Heart left ventricle (tissue), 16 donors: ENCODE data around the gene C10orf88. TPM values are rescaled to one million over a fixed set of nuclear protein-coding genes. Genes with fewer than 3 reads are reported as not detected.

Source experiments
- ATAC-seq, 4 donors: fragments of 200-7000 bp; cut with Tn5 transposase; one replicate each; pipeline ENCODE4 v1.9.1; 2020 to 2022; ENCODE audit warnings: moderate library complexity in 4 of 4, mild to moderate bottlenecking in 3 of 4, moderate number of reproducible peaks in 1 of 4
- DNase-seq, 5 donors: peaks; one replicate each; pipeline ENCODE4 v3.0.0-alpha.2; 2020
- H3K27ac ChIP-seq, 12 donors: fragments of 200-600 bp; sonication (generic) in 4 of 12; one replicate each; pipeline versions ENCODE4 v1.5.0 to v1.8.0; 2016 to 2022; ENCODE audit warnings: mild to moderate bottlenecking in 2 of 12
- H3K27me3 ChIP-seq, 9 donors: fragments of 200-600 bp; sonication (generic) in 2 of 9; one replicate each; pipeline versions ENCODE4 v1.5.1 to v1.8.0; 2016 to 2022; ENCODE audit warnings: mild to moderate bottlenecking in 3 of 9
- H3K36me3 ChIP-seq, 9 donors: fragments of 200-600 bp; sonication (generic) in 2 of 9; one replicate each; pipeline versions ENCODE4 v1.5.0 to v1.8.0; 2018 to 2022; ENCODE audit warnings: mild to moderate bottlenecking in 2 of 9
- H3K4me1 ChIP-seq, 12 donors: fragments of 200-600 bp; sonication (generic) in 4 of 12; one replicate each; pipeline versions ENCODE4 v1.5.0 to v1.8.0; 2016 to 2022; ENCODE audit warnings: mild to moderate bottlenecking in 3 of 12
- H3K4me3 ChIP-seq, 12 donors: fragments of 200-600 bp; sonication (generic) in 4 of 12; one replicate each; pipeline versions ENCODE4 v1.5.0 to v1.8.0; 2017 to 2022; ENCODE audit warnings: mild to moderate bottlenecking in 9 of 12, moderate library complexity in 4 of 12
- H3K9me3 ChIP-seq, 12 donors: fragments of 200-600 bp; sonication (generic) in 4 of 12; one replicate each; pipeline versions ENCODE4 v1.5.0 to v1.8.0; 2016 to 2022; ENCODE audit warnings: mild to moderate bottlenecking in 1 of 12
- CTCF ChIP-seq, 12 donors: fragments of 200-600 bp; sonication (generic) in 4 of 12; IDR thresholded peaks; one replicate each; pipeline versions ENCODE4 v1.5.0 to v1.8.0; 2018 to 2022; ENCODE audit warnings: antibody characterized with exemption in 12 of 12, mild to moderate bottlenecking in 5 of 12
- POLR2A ChIP-seq, 2 donors: fragments of 450-650 bp; IDR thresholded peaks; one replicate each; pipeline ENCODE4 v1.6.1; 2017; ENCODE audit warnings: antibody characterized with exemption in 2 of 2, mild to moderate bottlenecking in 2 of 2, moderate library complexity in 2 of 2
- WGBS, 4 donors: extraction: QIAGEN DNeasy Blood & Tissue Kit in 2 of 4; methylation state at CpG; one replicate each; pipeline versions ENCODE4 v1.1.5 to v1.1.7; 2013 to 2018; 5-methylcytosine and 5-hydroxymethylcytosine counted together
- intact Hi-C, 10 donors: fragments of 100-400 bp; cut with DNase I; formaldehyde crosslinking; loops; one replicate each; pipeline versions ENCODE4 v1.11.1 to v1.14.2; 2022
- polyA plus RNA-seq, 2 donors: library from polyadenylated mRNA; stranded (reverse); fragments of 200-250 nt; gene quantifications; one replicate each; pipeline ENCODE4 v1.2.3, GENCODE V29; 2013
- total RNA-seq, 9 donors: library from RNA; depleted of rRNA in 2 of 9; stranded (reverse); fragments of >200 nt in 2 of 9; fragmentation: NEBNext Ultra II Directional in 3 of 9; extraction: Animal tissue kit (Norgen Biotek cat#: 25700) in 3 of 9; gene quantifications; one replicate each; pipeline versions ENCODE4 v1.1.0 to v1.2.4, GENCODE V29; 2016 to 2023
- donor health status: ischemic (EF 13 %, LVEDD 7.1; RV severe dilation, severe dysfunction).
- donor health status: healthy with polysubstance abuse.
- donor health status: DM: no; HTN: yes; CAD: no.
- donor health status: DM: no; HTN: no; CAD: no.
- donor health status: ischemic (EF 25% LVEDD 6.9; RV normal size, moderate dysfunction).
- donor health status: ischemic (EF 25% LVEDD 5.7; RV mildly dilated, moderate dysfunction).
- donor health status: healthy.
- donor health status: DM: yes; HTN: yes; CAD: no.
- donor health status: ischemic (EF 35%, LVEDD 5.7; RV mildly dilated, moderate dysfunction).
- donor health status: nonischemic (EF 11% LVEDD 7.7; RV severe dilation, severe dysfunction).
- donor health status: DM: yes; HTN: yes; CAD: no.
- donor health status: PGD.
- donor health status: ischemic (EF 29% LVEDD 5.4; RV normal size, mild dysfunction).
- donor health status: nonischemic (EF 23%, LVEDD 6.1; RV moderate dilation, normal function).

The C10orf88 gene
- total and polyA plus RNA-seq, 11 donors = 3.1 to 8.3 (median 5.7) TPM

DNA sequence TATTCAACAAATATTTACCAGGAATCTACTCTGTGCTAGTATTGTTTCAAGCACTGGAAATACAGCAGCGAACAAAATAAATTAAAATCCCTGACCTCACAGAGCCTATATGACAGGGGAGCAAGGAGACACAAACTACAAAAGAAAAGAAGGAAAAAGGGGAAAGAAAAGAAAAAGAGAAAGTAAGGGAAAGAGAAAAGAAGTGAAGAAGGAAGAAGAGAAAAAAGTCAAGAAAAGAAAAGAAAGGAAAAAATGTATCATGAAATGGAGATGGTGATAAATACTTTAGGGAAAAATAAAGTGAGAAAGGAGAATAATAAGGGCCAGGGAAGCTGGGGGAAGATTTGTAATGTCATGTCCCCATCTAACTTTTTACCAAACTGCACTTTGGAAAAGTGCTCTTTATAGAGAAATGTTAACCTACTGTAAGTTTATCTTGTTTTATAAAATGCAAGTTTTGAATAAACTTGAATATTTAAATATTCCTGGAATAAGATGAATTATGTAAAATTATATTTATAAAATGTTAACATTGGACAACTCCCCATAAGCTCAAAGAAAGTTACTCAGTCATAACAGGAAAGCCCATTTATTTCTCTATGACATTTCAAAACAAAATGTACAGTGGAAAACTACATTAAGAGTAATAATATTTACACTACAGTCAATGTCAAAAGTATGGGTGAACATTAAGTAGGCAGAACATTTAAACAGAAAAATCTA is 14.7 kb downstream of the C10orf88 start:
- intact Hi-C loops = no loop called here
- Histone ChIP-seq H3K4me3 (no peak overlapping the region), H3K9me3 (peaks cover 0 to 7% (median 0%) of the 10 kb centered on the region in 12 donors), H3K4me1 (peaks cover 0 to 6% (median 0%) of the 10 kb centered on the region in 12 donors), H3K27me3 (no peaks in the 10 kb centered on the region), H3K36me3 (peaks cover 0 to 56% (median 37%) of the 10 kb centered on the region in 9 donors), H3K27ac (no peak overlapping the region)
- WGBS, 4 donors = 96 to 100% (median 98%) methylated on average over 1 of the region's 1 CpG
- no peak for ATAC-seq
- TF ChIP-seq CTCF (IDR thresholded peaks at IDR 0.05) = no peak
- no peak for TF ChIP-seq POLR2A (IDR thresholded peaks at IDR 0.05)
- DNase-seq = no peak

DNA sequence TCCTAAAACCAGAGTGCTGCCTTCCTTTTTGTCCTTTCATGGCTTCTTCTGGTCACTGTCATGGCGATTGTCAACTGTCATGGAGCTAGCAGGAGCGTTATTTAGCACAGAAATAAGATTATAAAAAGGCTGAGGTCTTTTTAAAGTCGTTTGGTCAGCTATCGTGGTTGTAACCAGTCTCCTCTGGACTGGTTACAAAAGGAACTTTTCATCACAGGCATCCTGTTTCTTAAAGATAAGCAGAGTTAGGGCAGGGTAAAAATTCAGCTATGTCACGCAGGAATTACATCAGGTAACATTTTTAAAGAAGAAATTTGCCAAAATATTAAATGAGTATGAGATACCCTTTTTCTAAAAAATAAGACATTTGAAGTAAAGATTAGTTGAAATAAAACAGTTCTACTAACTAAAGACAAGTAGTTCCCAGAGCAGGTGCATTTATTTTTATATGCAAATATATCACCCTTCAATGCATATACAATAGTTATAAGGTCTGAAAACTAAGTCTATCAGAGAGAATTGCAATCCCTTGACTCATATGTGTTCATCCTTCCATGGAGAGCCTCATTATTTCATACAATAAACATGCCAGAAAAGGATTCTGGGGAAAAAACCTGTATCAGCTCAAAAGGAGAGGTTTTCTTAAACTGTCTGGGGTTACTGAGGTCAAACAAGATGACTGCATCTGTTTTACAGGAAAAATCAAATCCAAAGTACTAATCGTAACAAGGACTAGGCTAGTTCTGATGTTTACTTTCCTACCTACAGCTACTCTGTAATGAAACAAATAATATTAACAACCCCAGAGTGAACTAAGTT is 22.7 kb downstream of the C10orf88 start:
- no peak overlapping the region for H3K27ac ChIP-seq
- no peaks in the 10 kb centered on the region for H3K27me3 ChIP-seq
- H3K4me3 ChIP-seq = no peak overlapping the region
- H3K36me3 ChIP-seq = peaks cover 0 to 43% (median 12%) of the 10 kb centered on the region in 9 donors
- WGBS, 4 donors = 48 to 58% (median 54%) methylated on average over 6 of the region's 6 CpGs
- intact Hi-C loops = no loop called here
- peaks cover 0 to 7% (median 0%) of the 10 kb centered on the region in 12 donors for H3K9me3 ChIP-seq
- TF ChIP-seq POLR2A (IDR thresholded peaks at IDR 0.05) (no peak), CTCF (IDR thresholded peaks at IDR 0.05) (no peak)
- ATAC-seq (no peak), DNase-seq (no peak)
- no peaks in the 10 kb centered on the region for H3K4me1 ChIP-seq

DNA sequence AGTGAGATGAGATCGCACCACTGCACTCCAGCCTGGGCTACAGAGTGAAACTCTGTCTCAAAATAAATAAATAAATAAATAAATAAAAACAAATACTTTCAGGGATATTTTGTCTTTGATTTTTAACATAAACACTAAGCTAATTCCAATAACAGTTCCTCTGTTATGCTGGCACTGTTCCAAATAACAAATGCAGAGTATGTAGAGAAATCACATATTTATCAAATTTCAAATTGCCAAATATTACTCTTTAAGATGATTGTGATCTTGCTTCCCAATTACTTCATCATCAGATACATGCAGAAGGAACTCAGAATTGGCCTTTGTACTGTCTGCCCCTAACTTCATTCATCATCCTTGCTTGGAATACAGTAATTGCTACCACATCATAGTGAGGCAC is 23.9 kb downstream of the C10orf88 start:
- no peak overlapping the region for H3K4me3 ChIP-seq
- ATAC-seq (no peak), DNase-seq (no peak)
- H3K27me3 ChIP-seq = no peaks in the 10 kb centered on the region
- intact Hi-C loops = no loop called here
- no peaks in the 10 kb centered on the region for H3K4me1 ChIP-seq
- H3K36me3 ChIP-seq = peaks cover 0 to 34% (median 10%) of the 10 kb centered on the region in 9 donors
- TF ChIP-seq POLR2A (IDR thresholded peaks at IDR 0.05) = no peak
- TF ChIP-seq CTCF (IDR thresholded peaks at IDR 0.05) = no peak
- H3K27ac ChIP-seq = no peak overlapping the region
- 97 to 100% (median 99%) methylated on average over 1 of the region's 1 CpG for WGBS, 4 donors
- H3K9me3 ChIP-seq = no peaks in the 10 kb centered on the region

DNA sequence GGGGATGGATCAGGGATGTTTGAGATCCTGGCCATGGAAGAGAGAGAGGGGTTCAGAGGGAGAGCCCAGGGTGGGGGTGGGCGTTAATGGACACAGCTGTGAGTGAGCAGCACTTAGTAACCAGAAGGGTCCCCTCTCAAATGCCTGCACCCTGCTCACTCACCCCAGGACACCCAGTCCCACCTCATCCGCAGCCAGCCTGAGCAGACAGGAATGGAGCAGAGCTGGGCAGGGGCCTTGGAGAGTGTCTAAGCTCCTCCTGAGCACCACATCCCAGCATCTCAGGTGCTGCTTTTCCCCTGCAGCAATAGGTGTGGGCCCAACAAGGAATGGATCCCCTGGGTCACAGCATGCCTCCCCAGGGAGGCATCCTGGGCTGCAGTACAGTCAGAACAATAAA is 38.3 kb downstream of the C10orf88 start:
- Histone ChIP-seq H3K27me3 (peaks cover 0 to 6% (median 0%) of the 10 kb centered on the region in 9 donors), H3K4me1 (no peaks in the 10 kb centered on the region), H3K27ac (no peak overlapping the region), H3K4me3 (no peak overlapping the region), H3K9me3 (no peaks in the 10 kb centered on the region), H3K36me3 (no peaks in the 10 kb centered on the region)
- TF ChIP-seq CTCF (IDR thresholded peaks at IDR 0.05) = no peak
- no peak for TF ChIP-seq POLR2A (IDR thresholded peaks at IDR 0.05)
- 67 to 83% (median 71%) methylated on average over 1 to 2 of the region's 2 CpGs; no CpG with 5 or more reads in 1 of the 4 donors for WGBS, 4 donors
- DNase-seq = no peak
- ATAC-seq = no peak
- intact Hi-C loops = no loop called here
